OCI-LY1 (cell line): Measurements from ENCODE around the gene CREB3L1.

Experiments used
- H2AFZ ChIP-seq: fragments of 200-600 bp; sonication (generic), shearing (Covaris generic); 2 replicates; pipeline ENCODE4 v1.6.0; 2014; ENCODE audit warnings: antibody characterized with exemption, mild to moderate bottlenecking, low read length
- H3F3A ChIP-seq: fragments of 200-600 bp; sonication (generic), shearing (Covaris generic); 2 replicates; pipeline ENCODE4 v1.6.0; 2014; ENCODE audit warnings: mild to moderate bottlenecking, antibody characterized with exemption, low read length, moderate library complexity; ENCODE audit not compliant: insufficient read depth
- H3K27ac ChIP-seq: fragments of 200-600 bp; sonication (generic); 2 replicates; pipeline ENCODE4 v1.5.1; 2014; ENCODE audit warnings: low read length, mixed run types, mild to moderate bottlenecking, low read depth; ENCODE audit not compliant: poor library complexity, severe bottlenecking
- H3K27me3 ChIP-seq: fragments of 200-600 bp; sonication (generic); 2 replicates; pipeline ENCODE4 v1.6.0; 2014; ENCODE audit warnings: antibody characterized with exemption, mild to moderate bottlenecking, low read length, moderate library complexity; ENCODE audit not compliant: insufficient read depth
- H3K36me3 ChIP-seq: fragments of 200-600 bp; sonication (generic); 2 replicates; pipeline ENCODE4 v1.6.1; 2014; ENCODE audit warnings: mild to moderate bottlenecking, antibody characterized with exemption, low read length, moderate library complexity, mixed read lengths; ENCODE audit not compliant: insufficient read depth
- H3K4me1 ChIP-seq: fragments of 200-600 bp; sonication (generic); 2 replicates; pipeline ENCODE4 v1.5.1; 2014; ENCODE audit warnings: mild to moderate bottlenecking, low read length, moderate library complexity; ENCODE audit not compliant: insufficient read depth, severe bottlenecking
- H3K4me2 ChIP-seq: fragments of 200-600 bp; sonication (generic), shearing (Covaris generic); 2 replicates; pipeline ENCODE4 v1.6.1; 2014; ENCODE audit warnings: low read length
- H3K4me3 ChIP-seq: fragments of 200-600 bp; sonication (generic); 2 replicates; pipeline ENCODE4 v1.5.1; 2014; ENCODE audit warnings: low read length, low read depth, mild to moderate bottlenecking, mixed read lengths; ENCODE audit not compliant: poor library complexity, severe bottlenecking
- H3K79me2 ChIP-seq: fragments of 200-600 bp; shearing (Covaris generic); 2 replicates; pipeline ENCODE4 v1.6.1; 2016; ENCODE audit warnings: mixed run types, low read length, mixed read lengths; ENCODE audit not compliant: insufficient read depth
- H3K9ac ChIP-seq: fragments of 200-600 bp; sonication (generic), shearing (Covaris generic); 2 replicates; pipeline ENCODE4 v1.6.1; 2014; ENCODE audit warnings: mild to moderate bottlenecking, low read length, mixed read lengths
- H3K9me2 ChIP-seq: fragments of 200-600 bp; sonication (generic), shearing (Covaris generic); 2 replicates; pipeline ENCODE4 v1.6.1; 2014; ENCODE audit warnings: low read depth, mild to moderate bottlenecking, low read length, mixed read lengths
- H3K9me3 ChIP-seq: fragments of 200-600 bp; shearing (Covaris generic); 2 replicates; pipeline ENCODE4 v1.6.1; 2014; ENCODE audit warnings: low read length, mixed read lengths
- H4K20me1 ChIP-seq: fragments of 200-600 bp; sonication (generic), shearing (Covaris generic); 2 replicates; pipeline ENCODE4 v1.6.0; 2016; ENCODE audit warnings: mild to moderate bottlenecking, low read length; ENCODE audit not compliant: insufficient read depth
- CTCF ChIP-seq: fragments of 200-600 bp; sonication (generic), shearing (Covaris generic); IDR thresholded peaks from 2 replicates; pipeline ENCODE4 v1.5.1; 2017; ENCODE audit warnings: mild to moderate bottlenecking, antibody characterized with exemption, low read length, moderate library complexity, mixed read lengths
- EZH2 ChIP-seq: fragments of 200-600 bp; sonication (generic), shearing (Covaris generic); IDR thresholded peaks from 2 replicates; pipeline ENCODE4 v1.8.0; 2017; ENCODE audit warnings: borderline replicate concordance, mixed run types, mild to moderate bottlenecking, antibody characterized with exemption, low read length, moderate library complexity, mixed read lengths

Gene CREB3L1

GRCh38 chr11:46307369-46307768 lies 29.9 kb downstream of the CREB3L1 start:
- no peak overlapping the region for H3K27ac ChIP-seq
- no peaks in the 10 kb centered on the region for H4K20me1 ChIP-seq
- H3K9me3 ChIP-seq, result no peaks in the 10 kb centered on the region
- no peaks in the 10 kb centered on the region for H3F3A ChIP-seq
- peaks cover 15% of the 10 kb centered on the region for H3K4me1 ChIP-seq
- no peak for TF ChIP-seq CTCF
- no peak for TF ChIP-seq EZH2
- no peak overlapping the region for H3K4me3 ChIP-seq
- H3K79me2 ChIP-seq, result no peaks in the 10 kb centered on the region
- H3K36me3 ChIP-seq, result no peaks in the 10 kb centered on the region
- H2AFZ ChIP-seq, result no peak overlapping the region
- no peak overlapping the region for H3K9ac ChIP-seq
- no peak overlapping the region for H3K4me2 ChIP-seq
- H3K27me3 ChIP-seq, result no peaks in the 10 kb centered on the region
- no peaks in the 10 kb centered on the region for H3K9me2 ChIP-seq

GRCh38 chr11:46307785-46308341 lies 30.4 kb downstream of the CREB3L1 start:
- no peak overlapping the region for H3K4me3 ChIP-seq
- H3K36me3 ChIP-seq, result no peaks in the 10 kb centered on the region
- no peaks in the 10 kb centered on the region for H3K9me3 ChIP-seq
- 0 out of 2 replicates have a peak, but pooled peaks cover 3% of the 10 kb centered on the region for H3K27me3 ChIP-seq
- no peak overlapping the region for H3K9ac ChIP-seq
- H3K27ac ChIP-seq, result no peak overlapping the region
- H3K4me1 ChIP-seq, result peaks cover 11% of the 10 kb centered on the region
- H3K9me2 ChIP-seq, result no peaks in the 10 kb centered on the region
- H3F3A ChIP-seq, result no peaks in the 10 kb centered on the region
- H3K79me2 ChIP-seq, result no peaks in the 10 kb centered on the region
- H4K20me1 ChIP-seq, result no peaks in the 10 kb centered on the region
- H3K4me2 ChIP-seq, result no peak overlapping the region
- no peak overlapping the region for H2AFZ ChIP-seq
- TF ChIP-seq EZH2 (no peak), CTCF (no peak)

- Histone ChIP-seq H3K9me3 (no peaks in the 10 kb centered on the region), H3F3A (no peaks in the 10 kb centered on the region), H3K27ac (no peak overlapping the region), H3K4me3 (no peak overlapping the region), H3K27me3 (0 out of 2 replicates have a peak, but pooled peaks cover 3% of the 10 kb centered on the region), H3K9me2 (no peaks in the 10 kb centered on the region), H3K4me1 (peaks cover 6% of the 10 kb centered on the region), H4K20me1 (no peaks in the 10 kb centered on the region), H3K79me2 (no peaks in the 10 kb centered on the region), H3K4me2 (no peak overlapping the region), H3K9ac (no peak overlapping the region), H3K36me3 (no peaks in the 10 kb centered on the region), H2AFZ (no peak overlapping the region)
- TF ChIP-seq CTCF, result peak; percentile 95
- no peak for TF ChIP-seq EZH2
Measured at GRCh38 chr11:46308631-46309419, 31.4 kb downstream of the CREB3L1 start.
